HG03520 (cell line): Measurements from ENCODE around the gene GRB10.

ENCODE experiments used
- ATAC-seq: cut with Tn5 transposase; IDR thresholded peaks from one replicate; pipeline ENCODE4 v1.9.1; 2021; ENCODE audit warnings: mild to moderate bottlenecking, moderate library complexity; ENCODE audit not compliant: unreplicated experiment

Gene GRB10

GRCh38 chr7:50803359-50804337 lies 21.0 kb upstream of the GRB10 start:
- no peak for ATAC-seq

DNA sequence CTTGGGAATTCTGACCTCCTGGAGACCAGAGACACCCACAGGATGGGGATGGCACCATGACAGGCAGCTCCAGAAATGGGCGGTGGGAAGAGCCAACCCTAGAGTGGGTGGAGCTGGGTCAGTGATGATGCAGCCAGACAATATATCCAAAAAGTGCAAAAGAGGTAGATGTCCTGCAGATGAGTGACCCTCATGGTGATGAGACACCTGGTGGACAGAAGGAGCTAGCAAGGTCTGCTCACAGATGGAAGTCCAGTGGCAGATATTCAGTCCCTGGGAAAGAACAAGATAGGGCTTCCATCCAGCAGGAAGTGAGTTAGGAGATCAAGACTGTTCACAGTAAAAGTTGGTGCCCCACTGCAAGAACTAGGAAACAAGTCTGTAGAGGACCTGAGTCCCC lies 19.2 kb upstream of the GRB10 start:
- ATAC-seq, result no peak

- no peak for ATAC-seq
Observed at GRCh38 chr7:50799873-50800272, 17.2 kb upstream of the GRB10 start.

- ATAC-seq, result no peak
Observed at GRCh38 chr7:50798126-50798525, 15.4 kb upstream of the GRB10 start.

- no peak for ATAC-seq
Observed at GRCh38 chr7:50795831-50796230, 13.1 kb upstream of the GRB10 start.

DNA sequence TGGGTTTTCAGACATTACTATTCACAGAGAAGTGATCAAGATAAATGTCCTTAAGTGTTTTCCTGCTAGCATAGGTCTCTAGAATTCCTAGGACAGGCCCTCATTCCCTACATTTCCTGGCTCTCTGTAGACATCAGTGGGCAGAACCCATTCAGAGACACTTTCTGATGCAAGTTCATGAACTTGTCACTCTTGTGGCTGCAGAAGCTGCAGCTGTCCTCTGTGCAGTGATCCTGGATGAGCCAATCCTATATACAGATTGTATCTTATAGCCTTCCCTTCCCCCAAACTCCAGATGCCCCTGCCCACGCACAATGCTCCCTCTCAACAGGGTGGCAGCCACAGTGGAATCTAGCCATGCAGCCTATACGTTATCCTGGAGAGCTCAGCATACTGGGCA lies 12.6 kb upstream of the GRB10 start:
- ATAC-seq, result no peak

GRCh38 chr7:50793947-50794570 lies 11.4 kb upstream of the GRB10 start:
- ATAC-seq, result no peak

GRCh38 chr7:50793120-50793946 lies 10.6 kb upstream of the GRB10 start:
- ATAC-seq, result no peak

DNA sequence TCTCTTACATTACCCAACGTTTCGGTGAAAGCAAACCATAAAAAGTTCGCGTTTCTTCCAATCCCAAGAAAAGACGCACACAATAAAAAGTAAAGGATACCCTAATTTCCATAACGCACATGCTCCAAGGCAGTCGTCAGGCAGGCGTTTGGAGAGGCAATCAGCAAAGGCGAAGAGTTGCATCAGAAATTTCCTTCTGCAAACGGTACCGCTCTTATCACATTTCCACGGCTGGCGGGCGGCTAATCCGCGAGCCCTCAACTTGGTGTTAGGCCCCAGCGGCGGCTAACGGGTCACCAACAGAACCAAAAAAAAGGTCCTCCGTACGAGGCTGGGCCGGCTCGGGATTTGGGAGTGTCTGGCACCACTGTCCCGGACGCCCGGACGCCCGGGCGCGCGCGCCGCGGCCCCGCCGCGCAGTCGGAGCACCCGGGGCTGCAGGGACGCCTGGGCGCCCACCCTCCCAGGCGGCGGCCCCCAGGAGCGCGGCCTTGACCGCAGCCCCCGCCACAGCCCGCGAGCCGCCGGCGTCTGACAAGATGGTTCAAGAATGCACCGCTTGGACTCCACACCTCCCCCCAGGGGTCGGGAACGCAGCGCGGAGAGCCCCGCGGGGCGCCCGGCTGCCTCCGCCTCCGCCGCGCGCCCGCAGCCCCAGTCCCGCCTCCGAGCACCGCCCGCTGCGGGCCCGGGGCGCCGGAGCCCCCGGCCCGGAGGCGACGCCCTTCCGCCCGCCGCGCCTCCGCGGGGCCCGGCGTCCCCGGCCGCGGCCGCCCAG lies 9.8 kb upstream of the GRB10 start:
- no peak for ATAC-seq

DNA sequence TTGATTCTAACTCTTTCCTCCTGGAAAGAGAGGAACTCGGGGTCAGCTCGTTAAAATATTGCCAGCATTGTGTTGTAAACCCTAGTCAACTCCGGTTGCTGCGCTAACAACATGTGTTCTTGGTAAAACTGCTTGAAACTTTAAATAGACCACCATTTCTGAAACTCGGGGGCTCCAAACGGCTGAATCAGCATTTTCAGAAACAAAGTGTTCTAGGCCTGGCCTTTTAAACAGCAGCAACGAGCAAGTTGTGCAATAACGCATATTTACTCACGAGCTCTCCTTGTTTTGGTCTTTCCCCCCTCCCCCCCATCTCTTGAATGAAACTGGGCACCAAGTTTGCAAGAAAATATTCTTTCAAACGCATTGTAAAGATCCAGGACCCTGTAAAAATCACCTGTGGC lies 9.2 kb upstream of the GRB10 start:
- no peak for ATAC-seq

- ATAC-seq, result no peak
Observed at GRCh38 chr7:50791363-50791937, 8.8 kb upstream of the GRB10 start.

- no peak for ATAC-seq
Observed at GRCh38 chr7:50790381-50790780, 7.7 kb upstream of the GRB10 start.

- no peak for ATAC-seq
Observed at GRCh38 chr7:50788382-50788781, 5.7 kb upstream of the GRB10 start.

DNA sequence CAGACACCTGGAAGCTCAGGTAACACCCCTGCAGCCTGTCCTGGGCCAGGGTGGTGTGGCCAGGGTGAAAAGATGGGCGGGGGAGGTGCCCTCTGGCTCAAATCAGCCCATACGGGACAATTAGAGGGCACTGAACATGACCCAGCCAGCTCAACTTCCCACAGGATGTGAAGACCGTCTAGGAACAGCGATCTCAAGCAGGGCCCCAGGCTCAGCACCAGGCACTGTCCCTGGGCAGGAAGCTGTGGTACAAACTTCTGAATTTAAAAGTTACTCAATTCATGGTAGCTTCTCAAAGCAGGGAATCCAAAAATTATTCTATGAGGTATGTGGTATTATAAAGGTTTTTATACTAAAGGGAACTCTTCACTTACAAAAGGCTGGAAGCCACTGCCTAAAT lies 5.1 kb upstream of the GRB10 start:
- no peak for ATAC-seq

- ATAC-seq, result no peak
Observed at GRCh38 chr7:50785346-50785745, 2.6 kb upstream of the GRB10 start.

- no peak for ATAC-seq
Observed at GRCh38 chr7:50783801-50784507, 1.3 kb upstream of the GRB10 start.

- ATAC-seq, result no peak
Observed at GRCh38 chr7:50783303-50783702, 607 bp upstream of the GRB10 start.

DNA sequence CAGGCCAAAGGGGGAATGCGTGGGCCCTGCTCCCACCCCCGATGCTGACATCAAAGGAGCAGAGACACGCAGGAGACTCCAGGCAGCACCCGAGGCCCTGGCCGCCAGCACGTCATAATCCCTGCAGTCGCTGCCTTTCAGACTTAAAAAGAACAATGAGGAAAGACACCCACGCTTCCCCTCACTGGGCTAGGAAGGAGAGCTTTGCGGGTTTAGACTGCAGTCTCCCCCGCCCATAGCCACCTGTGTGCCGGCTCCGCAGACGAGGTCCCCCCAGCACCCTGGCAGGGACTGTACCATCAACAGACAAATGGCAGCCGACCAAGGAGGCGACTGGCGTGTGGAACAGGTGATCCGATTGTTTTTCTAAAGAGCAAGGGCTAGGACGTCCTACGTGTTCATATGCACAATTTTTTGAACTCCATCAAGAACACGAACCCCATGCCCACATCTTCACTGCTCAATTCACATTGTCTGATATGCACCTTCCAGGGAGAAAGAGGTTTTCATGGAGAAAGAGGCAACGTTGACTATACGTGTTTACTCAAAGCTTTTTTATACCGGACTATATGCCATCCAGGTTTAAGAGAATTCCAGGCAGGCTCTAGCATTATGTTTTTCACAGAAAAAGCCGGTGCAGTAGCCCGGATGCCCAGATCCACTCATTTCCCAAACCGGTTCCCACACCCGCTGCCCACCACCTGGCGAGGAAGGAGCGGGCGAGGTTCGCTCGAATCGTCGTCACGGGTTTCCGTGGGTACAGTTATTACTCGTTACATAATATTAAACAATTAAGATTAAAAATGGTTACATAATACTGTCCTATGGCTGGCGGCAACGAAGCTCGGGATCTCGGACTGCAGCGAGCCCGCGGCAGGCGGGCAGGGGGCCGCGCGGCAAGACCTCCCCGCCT lies 1.1 kb downstream of the GRB10 start:
- no peak for ATAC-seq

- ATAC-seq, result no peak
Observed at GRCh38 chr7:50780436-50780835, 2.3 kb downstream of the GRB10 start.
